Stomach (tissue), 4 donors: ENCODE data around the gene CHD9NB.

ENCODE experiments used
- EP300 ChIP-seq: sonication (generic); formaldehyde crosslinking; IDR thresholded peaks from one replicate; pipeline ENCODE4 v1.6.1; 2017; ENCODE audit warnings: antibody characterized with exemption
- TF ChIP-seq, protein P1 (sequence below), 7 experiments: fragments of 450-650 bp in 4 of 7; fragments of 200-600 bp in 3 of 7; sonication (generic) in 3 of 7; IDR thresholded peaks; one replicate each; pipeline ENCODE4 v1.5.1; 2016 to 2019; ENCODE audit warnings: antibody characterized with exemption in 7 of 7, control low read depth in 2 of 7, mild to moderate bottlenecking in 1 of 7

GRCh38 chr16:53078765-53079485 is 26.2 kb upstream of the CHD9NB start:
- TF ChIP-seq, protein P1, sequence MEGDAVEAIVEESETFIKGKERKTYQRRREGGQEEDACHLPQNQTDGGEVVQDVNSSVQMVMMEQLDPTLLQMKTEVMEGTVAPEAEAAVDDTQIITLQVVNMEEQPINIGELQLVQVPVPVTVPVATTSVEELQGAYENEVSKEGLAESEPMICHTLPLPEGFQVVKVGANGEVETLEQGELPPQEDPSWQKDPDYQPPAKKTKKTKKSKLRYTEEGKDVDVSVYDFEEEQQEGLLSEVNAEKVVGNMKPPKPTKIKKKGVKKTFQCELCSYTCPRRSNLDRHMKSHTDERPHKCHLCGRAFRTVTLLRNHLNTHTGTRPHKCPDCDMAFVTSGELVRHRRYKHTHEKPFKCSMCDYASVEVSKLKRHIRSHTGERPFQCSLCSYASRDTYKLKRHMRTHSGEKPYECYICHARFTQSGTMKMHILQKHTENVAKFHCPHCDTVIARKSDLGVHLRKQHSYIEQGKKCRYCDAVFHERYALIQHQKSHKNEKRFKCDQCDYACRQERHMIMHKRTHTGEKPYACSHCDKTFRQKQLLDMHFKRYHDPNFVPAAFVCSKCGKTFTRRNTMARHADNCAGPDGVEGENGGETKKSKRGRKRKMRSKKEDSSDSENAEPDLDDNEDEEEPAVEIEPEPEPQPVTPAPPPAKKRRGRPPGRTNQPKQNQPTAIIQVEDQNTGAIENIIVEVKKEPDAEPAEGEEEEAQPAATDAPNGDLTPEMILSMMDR (IDR thresholded peaks at IDR 0.05): no peak
- no peak for TF ChIP-seq EP300
